ENCODE measurements around the gene MDK.

Gene MDK, protein sequence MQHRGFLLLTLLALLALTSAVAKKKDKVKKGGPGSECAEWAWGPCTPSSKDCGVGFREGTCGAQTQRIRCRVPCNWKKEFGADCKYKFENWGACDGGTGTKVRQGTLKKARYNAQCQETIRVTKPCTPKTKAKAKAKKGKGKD

DNA sequence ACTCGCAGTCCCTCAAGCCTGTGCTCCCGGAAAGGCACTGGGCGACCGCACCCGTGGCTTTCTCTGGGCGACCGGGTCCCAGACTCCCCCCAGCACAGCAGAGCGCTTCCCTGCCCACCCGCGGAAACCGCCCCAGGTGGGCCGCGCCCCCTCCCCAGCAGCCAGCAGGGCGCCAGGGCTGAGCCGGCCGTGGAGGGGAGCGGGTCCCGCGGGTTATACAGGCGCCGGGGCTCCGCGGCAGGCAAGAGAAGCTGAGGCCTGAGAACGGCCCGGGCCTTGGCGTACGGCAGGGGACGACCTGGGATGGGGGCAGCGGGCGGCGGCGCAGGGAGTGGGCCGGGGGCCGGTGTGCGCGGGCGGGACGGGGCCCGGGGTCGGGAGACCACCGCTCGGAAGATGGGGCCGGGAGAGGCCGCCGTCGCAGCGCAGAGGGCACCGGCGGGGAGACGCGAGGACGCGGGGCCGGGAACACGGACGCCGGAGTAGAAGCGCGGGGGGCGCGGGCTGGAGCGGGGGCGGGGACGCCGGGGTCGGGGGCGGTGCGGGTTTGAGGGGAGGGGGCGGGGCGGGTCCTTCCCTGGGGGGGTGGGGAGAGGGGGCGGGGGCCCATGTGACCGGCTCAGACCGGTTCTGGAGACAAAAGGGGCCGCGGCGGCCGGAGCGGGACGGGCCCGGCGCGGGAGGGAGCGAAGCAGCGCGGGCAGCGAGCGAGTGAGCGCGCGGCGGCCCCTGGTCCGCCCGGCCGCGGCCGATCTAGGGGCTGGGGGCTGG, at the start of gene MDK:
TSS of gene MDK (plus strand) at position 622 of the 771 bp plus-strand sequence. CDS start 389 bp downstream, outside the sequence.
- peak in 1 of 2 donors; percentile 17 for DNase-seq

DNA sequence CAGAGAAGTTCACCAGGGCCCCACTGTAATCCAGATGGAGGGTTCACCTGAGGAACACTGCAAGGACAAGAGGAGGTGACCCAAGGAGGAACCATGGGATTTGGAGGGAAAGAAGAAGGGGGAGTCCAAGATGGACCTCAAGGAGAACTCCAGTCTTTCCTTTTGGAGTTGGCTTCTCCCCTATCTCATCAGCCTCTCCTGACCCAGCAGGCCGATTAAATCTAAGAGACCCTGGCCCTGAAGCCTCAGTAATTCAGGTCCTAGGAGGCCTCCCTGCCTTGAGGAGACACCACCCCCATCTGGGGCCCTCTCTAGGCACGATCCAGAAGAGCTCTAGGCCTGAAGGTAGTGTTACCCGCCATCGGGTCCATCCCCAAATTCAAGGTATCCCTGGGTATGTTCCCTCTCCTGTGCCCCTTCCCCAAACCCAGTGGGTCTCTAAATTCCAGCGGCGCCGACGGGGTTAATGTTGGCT, 49.3 kb upstream of the MDK start:
- no peak for DNase-seq

DNA sequence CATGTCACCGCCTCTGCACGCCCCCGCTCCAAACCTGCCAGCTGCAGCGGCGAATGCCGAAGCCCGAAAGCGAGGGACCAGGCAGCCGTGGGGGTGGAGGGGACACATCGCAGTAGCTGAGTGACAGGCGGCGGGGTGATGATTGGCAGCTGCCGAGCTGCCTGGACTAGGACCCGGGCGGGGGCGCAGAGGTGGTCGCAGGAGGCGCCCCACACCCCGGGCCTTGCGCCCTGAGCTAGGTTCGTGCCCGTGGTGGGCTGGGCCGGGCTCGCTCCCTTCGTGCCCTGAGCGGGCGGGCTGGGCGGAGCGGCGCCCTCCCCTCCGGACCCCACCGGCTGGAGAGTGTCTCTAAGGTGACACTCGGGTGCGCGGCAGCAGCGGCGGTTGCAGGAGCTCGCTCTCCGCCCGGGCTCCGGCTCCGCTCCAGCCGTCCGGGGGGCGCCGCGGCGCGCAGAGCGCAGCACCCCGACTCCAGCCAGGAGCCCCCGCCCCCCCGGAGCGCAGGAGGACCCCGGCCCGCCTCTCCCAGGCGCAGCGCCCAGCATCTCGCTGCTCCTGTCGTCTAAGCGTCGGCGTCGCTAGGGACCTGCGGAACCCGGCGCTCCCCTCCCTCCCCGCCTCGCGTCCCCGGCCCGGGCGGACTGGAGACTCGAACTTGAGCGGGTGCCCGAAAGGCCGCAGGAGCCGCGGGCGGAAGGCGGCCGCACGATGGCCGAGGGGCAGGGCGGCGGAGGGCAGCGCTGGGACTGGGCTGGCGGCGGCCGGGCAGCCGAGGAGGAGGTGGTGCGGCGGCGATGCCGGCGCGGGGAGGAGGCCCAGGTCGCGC, 48.7 kb upstream of the MDK start:
- peak; percentile 75 to 78 for DNase-seq

DNA sequence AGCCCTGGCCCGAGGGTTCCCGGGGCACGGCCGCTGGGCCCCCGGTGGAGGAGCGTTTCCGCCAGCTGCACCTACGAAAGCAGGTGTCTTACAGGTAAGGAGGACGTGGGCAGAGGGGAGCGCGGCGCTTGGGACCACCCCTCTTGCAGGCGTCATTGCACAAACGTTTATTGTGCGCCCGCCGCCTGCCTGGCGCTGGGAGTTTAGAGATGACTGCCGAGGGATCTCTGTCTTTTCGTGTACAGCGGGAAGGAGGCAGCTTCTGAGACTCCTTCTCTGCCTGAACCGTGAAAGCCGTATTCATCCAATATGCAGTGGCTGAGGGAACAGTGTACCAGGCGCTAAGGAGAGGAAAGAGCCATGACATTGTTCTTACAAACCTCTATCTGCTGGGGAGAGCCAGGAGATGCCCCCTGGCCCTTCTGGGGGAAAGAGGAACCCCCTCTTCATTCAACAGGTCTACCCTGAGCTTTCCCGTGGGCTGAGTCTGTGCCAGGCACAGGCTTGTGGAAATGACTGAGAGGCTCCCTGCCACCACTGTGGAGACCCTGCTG, 48.0 kb upstream of the MDK start:
- DNase-seq, result no peak

DNA sequence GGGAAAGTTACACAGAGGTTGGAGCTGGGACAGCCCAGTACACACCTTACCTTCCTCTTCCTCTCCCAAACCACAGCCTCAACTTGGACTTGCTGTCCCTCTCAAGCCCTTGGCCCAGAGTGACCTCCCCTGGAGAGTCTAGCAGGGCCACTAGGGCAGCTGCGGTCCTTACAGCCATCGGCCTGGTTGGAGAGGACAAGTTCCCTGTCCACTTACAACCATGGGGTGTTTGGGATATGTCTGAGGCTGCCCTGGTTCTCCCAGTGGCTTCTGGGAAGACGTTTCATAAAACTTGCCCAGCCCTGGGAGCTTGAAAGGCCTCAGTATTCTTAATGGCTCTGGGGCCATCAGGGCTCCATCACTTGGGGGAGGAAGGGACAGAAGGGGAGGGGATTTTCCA, 47.3 kb upstream of the MDK start:
- no peak for DNase-seq

DNA sequence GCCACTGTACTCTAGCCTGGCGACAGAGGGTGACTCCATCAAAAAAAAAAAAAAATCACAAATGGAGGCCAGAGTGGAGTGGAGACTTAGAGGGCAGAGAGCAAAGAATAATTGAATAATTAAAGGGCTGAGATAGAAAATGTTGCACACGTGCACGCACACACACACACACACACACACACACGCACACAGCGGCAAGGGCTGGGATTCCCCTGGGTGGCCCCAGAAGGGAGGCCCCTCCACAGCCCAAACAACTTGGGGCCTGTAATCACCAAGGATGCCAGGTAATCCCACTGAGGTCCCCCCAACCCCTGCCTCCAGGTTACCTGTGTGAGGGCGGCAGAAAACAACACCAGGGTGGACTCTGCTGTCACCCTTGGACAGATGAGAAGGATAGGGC, 46.2 kb upstream of the MDK start:
- no peak for DNase-seq

DNA sequence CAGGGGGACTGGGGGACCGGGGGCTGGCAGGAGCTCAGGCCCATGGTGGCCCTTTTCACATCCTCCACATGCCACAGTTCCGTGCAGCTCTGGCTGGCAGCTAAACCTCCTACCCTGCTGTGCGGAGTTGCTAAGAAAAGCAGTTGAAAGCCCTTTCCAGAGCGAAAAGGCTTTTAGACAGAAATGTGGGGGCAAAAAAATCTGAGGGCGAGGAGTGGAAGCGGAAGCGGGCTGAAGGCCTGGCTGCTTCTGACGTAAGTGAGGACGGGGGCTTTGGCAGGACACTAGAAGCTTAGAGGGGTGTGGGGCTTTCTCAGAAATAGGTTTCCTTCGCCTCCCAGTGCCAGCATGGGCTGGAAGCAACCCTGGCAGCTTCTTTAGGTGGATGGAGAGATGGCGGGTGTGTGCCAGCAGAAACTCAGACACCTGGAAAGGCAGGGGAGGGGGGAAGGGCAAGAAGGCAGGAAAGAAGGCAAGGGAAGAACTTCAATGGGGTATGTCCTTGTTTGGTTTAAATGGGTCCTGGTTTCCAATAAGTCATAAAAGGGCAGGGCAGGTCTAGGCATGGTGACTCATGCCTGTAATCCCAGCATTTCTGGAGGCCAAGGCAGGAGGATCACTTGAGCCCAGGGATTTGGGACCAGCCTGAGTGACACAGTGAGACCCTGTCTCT, 45.4 kb upstream of the MDK start:
- no peak for DNase-seq

DNA sequence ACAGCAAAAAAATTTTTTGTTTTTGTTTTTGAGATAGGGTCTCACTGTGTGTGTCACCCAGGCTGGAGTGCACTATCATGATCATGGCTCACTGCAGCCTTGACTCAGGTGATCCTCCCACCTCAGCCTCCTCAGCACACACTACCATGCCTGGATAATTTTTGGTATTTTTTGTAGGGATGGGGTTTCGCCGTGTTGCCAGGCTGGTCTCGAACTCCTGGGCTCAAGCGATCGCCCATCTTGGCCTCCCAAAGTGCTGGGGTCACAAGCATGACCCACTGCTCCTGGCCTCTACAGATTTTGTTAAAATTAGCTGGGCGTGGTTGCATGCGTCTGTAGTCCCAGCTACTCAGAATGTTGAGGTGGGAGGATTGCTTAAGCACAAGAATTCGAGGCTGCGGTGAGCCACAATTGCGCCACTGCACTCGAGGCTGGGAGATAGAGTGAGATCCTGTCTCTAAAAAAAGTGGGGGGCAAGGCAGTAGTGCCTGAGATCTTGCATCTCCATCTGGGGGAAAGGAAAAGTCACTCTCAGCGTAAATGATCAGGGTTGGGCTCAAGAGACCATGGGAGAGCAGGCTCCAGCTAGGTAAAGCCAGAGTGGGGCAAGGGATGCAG, 44.8 kb upstream of the MDK start:
- no peak for DNase-seq

DNA sequence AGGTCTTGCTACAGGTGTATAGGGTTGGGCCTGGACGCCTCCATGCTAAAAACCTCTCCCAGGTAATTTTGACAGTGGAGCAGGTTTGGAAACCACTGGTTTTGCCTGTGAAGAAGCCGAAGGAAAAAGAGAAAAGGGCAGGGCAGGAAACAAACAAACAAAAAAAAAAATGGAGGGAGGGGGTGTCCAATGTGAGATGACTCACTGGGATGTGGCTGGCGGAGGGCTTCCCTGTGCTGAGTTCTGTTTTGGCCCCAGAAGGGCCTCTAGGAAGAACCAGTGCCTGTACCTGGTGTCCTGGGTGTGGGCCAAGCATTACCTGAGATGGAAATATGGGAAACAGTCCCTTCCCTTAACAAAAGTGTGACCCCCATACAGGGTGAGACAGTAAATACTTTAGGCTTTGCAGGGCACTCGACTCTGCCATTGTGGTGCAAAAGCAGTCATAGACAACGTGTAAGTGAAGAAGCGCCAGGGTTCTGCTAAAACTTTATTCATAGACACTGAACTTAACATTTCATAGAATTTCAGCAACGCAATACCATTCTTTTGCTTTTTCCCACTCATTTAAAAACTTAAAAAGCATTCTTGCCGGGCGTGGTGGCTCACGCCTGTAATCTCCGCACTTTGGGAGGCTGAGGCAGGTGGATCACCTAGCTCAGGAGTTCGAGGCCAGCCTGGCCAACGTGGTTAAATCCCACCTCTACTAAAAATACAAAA, 43.7 kb upstream of the MDK start:
- no peak for DNase-seq

DNA sequence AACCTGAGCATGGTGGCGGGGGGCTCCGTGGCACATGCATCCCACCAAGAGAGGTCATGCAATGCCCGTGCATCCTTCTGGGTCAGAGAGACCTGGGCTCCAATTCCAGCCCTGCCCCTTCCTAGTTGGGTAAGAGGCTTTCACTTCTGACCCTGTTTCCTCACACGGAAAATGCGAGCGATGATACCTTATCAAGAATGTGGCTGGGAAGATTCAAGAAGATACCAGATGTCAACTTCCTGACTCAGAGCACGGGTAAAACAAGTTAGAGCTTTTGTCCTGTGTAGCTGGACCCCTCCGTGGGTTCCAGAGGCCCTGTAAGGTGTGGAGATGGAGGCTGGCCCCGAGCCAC, 42.9 kb upstream of the MDK start:
- DNase-seq, result no peak

DNA sequence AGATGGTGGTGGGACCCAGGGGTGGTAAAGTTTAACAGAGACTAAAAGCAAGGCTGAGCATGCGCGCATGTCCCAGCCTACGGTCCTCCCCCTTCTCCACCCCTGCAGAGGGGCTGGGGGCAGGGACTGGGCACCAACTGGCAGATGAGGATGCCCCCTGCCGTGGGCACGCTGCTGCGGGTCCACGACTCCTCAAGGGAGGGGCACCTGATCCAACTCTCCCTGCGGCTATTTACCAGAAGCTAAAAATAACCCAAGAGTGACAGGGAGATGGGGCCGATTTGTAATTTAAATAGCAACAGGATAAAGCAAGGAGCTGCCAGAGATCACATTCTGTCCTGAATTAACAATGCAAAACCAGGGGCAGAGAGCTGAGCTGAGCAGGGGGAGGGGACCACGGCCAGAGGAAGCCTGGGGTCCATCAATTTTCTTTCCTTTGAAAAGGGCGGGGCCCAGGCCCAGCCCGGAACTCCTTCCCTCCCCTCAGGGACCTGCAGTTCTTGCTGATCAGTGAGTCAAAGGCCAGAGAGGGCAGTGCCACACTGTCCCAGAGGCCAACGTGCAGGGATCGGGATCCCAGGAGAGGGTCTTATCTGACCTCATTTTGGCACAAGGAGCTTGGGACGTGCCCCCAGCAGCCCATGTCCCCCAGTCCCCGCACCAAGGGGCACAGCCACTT, 42.3 kb upstream of the MDK start:
- DNase-seq, result no peak

DNA sequence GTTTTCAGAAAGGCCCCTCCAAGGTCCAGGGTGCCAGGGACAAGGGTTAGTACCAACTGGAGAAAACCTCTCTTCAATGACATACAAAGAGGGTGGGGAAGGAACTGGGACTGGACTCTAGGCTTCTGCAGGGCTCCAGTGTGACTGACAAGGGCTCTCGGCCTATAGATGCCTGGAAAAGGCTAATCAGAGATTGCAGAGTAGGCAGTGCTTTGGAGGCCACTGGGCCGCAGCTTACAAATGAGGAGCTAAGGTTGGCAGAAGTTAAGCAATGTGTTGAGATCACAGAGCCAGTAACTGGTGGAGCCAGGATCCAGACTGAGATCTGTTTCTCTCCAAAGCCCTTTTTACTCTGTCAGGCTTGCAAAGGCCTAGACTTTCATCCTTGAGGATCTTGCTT, 41.7 kb upstream of the MDK start:
- DNase-seq, result no peak

DNA sequence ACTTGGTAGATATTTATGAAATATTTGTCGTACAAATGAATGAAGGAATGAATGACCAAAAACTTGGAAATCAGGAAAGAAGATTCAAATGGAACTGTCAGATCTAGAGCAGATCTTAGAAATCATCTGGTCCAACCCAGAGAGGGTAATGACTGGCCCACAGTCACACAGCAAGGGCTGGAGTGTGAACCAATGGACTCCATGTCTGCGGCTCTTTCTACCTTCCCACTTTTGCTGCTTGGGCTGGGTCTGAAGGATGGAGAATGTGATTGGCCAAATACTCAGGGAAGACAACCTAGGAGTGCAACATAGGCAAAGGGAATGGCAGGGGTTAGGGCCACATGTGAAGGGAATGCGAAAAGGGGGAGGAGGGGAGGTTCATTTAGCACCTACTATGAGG, 40.0 kb upstream of the MDK start:
- DNase-seq, result no peak

DNA sequence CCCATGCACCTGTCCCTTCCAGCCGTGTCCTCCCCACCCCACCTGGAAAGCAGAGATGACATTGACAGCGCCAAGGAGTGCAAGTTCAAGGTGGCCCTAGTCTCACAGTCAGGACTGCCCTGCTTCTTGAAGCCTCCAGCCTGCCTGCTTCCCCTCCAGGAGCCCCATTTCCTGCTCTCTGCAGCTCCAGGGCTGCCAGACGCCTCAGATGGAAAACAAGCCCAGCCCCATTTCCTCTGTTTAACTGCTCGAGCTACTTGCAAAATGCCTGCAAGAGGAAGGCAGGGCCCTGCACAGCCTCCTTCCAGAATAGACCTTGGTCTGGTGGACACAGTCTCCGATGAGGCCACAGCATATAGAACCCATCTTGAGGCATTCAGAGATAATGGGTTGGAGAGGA, 39.2 kb upstream of the MDK start:
- DNase-seq, result no peak

DNA sequence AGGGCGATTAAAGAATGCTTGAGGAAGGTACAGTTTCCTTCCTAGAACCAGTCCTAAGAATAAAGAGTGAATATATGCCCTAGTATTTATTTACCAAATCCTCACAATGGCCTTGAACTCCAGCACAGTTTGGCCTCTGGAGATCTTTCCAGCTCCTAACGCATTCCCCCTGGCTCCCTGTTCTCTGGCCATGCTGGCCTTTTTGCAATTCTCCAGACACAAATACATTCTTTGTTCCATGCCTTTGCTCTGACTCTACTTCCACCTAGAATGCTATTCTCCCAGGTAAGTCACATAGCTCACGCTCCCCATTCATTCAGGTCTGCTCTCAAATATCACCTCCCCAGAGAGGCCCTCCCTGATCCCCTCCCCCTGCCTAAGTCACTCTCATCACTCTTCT, 37.9 kb upstream of the MDK start:
- DNase-seq, result no peak

DNA sequence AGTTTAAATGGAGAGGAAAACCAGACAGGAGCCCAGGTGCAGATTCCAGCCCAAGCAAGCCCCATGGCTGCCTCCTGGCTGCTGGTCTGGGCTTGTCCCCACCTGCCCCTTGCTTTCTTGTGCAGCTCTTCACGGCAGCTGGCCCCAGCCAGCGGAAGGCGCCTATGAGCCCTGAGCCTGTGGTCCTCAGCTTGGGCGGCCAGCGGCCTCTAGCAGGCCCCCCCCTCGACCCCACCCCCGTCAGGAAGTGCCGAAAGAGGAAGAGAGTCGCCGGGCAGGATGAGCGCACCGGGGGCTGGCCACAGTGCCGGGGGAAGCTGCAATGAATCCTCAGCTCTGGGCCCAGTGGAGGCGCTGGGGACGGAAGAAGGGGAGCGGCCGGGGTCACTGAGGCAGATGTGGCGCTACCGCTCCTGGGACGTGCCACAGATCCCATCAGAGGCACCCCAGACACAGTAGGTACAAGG, 36.3 kb upstream of the MDK start:
- DNase-seq, result no peak

DNA sequence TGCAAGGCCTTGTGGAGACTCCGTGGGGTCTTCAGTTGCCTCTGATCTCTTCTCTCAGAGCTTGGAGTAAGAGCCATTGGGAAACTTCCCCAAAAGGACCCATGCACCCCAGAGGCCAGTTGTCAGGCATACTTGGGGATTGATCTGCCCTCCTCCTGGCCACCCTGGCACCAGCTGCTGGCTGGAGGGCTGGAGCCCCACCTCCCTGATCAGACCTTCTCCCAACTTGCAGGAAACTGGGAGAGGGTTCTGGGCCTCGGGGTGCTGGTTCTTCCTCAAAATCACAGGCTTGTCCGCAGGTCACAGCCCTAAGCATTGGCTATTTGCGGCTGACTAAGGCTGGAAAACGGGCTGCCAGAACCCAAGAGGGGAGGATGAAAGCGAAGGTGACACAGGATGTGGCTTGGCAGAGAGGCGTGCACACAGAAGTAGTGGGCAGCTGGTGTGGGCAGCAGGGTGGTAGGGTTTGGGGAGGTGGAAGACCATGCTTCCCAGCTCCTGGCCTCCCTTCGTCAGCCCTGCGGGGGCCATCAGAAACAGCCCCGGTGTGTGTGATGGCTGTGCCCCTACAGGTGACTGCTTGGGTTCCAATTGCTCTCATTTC, 35.5 kb upstream of the MDK start:
- no peak for DNase-seq

DNA sequence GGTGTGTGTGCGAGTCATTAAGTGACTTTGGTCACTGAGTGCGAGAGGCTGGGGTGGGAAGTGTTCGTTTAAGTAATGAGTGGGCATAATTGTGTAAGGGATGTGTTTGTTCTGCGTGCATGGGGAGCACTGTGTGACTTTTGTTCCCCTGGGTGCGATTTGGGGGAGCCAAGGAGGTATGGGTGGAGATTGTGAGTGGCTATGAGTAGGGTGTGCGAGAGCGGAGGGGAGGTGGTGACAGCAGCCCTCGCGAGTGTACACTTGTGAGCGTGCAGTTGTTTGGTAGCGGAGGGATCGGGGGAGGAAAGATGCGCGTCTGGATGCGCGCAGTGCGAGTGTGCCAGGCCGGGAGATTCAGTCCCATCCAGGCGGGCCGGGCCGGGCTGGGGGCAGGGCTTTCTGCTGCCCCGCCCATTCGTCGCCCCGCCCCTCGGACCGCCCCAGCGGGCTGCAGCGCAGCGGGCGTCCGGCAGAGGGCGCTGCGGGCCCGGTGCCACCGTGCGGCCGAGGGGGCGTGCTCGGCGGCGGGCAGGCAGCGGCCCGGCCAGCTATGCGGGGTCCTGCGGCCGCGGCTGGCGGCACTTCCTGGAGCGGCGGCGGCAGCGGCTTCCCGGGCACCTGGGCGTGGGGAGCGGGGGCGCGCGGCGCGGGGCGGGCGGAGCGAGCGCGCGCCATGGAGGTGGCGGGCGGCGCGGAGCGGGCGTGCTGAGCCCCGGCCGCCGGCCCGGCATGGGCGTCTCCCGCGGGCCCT, 34.4 kb upstream of the MDK start, which contains the start of gene DGKZ:
TSS of gene DGKZ (plus strand) at position 578 of the 751 bp plus-strand sequence. CDS start 197 bp downstream, outside the sequence.
- peak; percentile 79 to 87 for DNase-seq

DNA sequence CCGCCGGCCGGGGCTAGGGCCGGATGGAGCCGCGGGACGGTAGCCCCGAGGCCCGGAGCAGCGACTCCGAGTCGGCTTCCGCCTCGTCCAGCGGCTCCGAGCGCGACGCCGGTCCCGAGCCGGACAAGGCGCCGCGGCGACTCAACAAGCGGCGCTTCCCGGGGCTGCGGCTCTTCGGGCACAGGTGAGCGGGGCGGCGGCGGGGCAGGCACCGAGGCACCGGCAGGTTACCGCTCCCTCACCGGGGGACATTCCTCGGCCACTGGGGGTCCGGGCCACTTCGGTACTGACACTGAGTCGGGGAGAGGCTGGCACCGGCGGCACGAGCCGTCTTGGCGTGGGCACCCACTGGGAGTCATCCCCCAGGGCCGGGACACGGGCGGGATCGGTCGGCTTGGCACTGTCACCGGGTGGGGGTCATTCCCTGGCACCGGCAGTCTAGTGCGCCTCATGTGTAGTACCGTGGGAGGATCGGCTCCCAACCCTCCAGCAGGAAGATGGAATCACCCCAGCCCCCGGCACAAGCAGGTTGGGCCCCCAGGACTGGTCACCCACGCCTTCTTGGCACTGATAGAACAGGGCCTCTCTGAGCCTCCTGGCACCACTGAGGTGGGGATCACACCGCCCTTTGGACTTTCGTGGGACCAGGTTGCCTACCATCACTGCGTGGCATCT, 33.7 kb upstream of the MDK start:
- DNase-seq, result no peak

Data from activated CD4-positive, alpha-beta T cell treated with anti-CD3 and anti-CD28 coated beads for 4 hours (primary cell).